GM19452 (cell line): Measurements from ENCODE around the gene HVCN1.
"Not testable (repeated sequence)": the region's sequence is repeated elsewhere in the genome, so short reads cannot be mapped to it uniquely, and the experiment has no call there.

Experiments used
- ATAC-seq: cut with Tn5 transposase; IDR thresholded peaks from one replicate; pipeline ENCODE4 v1.9.1; 2021; ENCODE audit not compliant: unreplicated experiment

Gene HVCN1

DNA sequence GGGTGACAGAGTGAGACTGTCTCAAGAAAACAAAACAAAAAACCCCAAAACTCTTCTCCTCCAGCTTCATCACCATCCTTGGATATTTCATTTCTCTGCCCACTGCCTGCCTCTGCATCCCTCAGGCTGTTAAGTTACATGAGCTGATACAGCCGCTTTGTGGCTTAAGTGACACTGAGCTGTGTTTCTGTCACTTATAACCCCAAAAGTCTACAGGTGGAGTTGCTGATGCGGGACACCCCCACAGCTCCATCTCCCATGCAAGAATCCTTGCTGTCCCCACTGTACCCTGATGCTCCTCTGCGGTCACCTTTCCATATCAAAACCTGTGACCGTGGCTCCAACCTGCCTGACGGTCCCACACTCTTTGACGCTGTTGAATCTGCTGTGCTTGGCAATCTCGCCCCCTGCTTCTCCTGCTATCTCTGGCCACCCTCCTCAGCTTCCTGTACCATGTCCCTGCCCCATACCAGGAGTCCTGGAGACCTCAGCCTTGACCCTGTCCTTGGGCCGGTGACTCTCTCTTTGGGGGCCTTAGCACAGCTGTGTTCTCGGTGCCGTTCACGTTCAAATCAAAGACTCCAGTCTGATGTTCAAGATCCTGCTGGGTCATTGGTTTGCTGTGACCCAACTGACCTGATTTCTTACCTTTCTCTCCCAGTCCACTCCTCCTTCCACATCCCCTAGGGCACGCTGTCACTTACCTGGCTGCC is 20.3 kb downstream of the HVCN1 start:
- peak; percentile 9 for ATAC-seq

DNA sequence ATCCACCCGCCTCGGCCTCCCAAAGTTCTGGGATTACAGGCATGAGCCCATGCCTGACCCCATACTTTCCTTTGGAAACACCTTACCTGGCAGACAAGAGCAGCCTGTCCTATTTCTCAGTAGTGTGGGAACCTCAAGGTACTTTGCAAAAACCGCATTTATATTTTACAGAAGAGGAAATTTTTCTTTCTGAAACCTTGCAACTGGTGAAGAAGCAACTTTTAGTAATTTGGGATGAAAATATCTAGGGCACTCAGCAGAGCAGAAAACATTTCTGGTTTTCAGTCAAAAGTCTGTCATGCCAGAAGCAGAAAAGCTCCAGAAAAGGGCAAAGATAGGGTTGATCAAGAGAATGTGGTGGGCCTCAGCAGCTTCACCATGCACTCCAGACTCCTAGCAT is 21.2 kb downstream of the HVCN1 start:
- ATAC-seq: no peak

DNA sequence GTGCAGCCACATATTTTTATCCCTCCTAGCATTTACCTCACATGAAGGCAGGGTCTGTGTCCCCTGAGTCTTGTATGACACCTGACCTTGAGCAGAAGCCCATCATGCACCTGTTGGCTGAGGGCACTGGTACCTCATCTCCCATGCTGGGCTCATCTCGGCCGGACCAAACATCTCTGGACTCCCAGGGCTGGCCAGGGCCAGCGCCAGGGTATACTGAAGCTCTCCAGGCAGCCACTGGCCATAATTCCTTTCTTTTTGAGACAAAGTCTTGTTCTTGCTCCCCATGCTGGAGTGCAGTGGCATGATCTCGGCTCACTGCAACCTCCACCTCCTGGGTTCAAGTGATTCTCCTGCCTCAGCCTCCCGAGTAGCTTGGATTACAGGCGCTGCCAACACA is 22.0 kb downstream of the HVCN1 start:
- ATAC-seq: no peak

DNA sequence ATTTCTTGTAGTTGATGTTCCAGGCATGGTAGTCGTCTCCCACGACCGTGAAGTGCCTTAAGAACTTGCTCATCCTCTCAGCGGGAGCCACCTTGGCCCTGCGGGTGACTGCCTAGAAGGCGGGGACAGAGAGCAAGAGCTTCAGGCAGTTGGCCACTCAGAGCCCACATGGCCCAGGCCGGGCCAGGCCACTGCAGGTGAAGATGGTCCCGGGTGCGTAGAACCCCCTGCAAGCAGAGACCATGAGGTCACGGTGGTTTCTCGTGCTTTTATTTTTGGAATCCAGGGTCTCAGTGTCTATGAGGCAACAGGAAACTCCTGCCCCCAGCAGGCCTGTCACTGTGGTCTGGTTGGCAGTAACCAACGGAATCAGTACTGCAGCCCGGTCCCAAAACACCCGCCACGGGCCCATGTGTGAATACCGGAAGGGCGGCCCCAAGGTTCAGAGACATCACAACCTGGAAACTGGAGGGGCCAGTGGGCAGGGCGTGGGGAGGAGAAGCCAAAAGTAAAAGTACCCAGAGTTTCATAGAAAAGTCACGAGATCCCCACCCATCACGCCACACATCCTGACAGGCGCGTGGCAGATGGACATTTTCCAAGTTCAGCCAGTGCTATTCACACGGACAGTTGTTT is 27.5 kb downstream of the HVCN1 start:
- peak; percentile 92 for ATAC-seq

DNA sequence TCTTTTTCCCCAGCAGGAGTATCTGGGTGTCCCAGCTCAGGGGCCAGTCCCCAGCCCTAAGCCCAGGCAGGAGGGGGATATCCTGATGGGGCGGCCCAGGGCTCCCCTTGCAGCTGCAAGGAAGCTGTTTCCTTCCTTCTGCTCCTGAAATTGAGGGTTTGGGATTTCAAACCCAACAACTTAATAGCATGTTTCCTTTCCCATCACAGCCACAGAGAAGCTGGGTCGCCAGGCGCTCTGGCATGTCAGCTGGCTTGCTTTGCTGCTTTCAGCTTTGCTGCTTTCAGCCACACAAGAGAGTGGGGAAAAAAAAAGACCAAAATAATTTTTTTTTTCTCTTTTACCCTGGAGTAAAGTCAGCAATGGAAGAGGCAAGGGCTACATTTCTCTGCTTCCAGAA is 30.0 kb downstream of the HVCN1 start:
- no peak for ATAC-seq

DNA sequence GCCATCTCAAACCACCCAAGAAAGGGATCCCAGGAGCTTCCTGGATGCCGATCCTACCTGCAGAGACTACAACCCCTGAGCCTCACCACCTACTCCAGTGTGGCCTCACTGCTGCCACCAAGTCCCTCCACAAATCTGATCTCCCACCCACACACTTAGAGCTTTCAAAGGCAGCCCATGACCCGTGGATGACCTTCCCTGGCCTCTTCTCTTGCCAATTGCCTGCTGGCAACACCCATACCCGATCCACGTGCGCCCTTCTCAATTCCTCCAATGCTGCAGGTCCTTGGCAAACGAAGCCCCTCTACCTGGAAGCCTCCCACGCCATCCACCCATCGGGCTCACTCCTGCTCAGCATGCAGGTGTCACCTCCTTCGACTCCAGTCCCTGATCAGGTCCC is 30.7 kb downstream of the HVCN1 start:
- ATAC-seq: no peak

DNA sequence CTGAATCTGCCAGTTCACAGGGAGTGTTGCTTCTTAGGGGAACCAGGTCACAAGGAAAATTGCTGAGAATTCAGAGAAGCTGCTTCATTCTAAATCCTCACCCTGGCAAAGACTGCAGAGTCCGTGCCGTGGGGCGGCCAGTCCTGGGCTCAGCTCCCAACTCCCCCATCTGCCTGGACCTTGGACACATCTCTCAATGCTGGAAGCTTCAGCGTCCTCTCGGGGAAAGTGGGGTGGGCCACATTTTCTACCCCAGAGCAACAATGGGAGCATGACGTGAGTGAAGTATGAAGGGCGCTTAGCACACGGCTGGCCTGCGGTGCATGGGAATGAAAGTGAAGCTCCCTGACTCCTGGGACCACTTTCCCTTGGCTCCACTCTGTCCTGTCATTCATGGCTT is 31.2 kb downstream of the HVCN1 start:
- ATAC-seq: no peak

DNA sequence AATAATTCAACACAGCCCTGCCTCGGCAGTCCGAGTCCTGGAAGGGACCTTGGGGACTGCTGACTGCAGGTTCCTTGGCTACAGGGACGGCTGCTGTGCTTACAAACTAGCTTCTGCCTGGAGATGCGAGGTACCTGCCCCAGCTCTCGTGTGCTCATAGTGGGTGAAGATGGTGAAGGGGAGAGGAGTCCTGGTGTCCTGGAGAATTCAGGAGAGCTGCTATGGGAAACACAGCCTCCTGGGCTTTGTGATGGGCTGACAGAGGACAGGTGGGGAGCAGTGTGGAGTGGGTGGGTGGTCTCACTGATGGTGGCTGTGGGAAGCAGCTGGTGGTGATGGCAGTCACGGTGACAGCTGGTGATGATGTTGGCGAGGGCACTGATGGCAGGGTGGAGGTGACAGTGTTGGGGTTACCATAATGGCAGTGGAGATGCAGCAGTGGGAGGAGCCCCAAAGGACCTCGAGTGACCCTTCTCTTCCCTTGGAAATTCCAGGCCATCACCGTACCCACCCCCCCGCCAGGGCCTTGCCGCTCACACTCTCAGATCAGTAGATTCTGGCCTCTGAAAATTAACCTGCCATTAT is 32.8 kb downstream of the HVCN1 start:
- ATAC-seq: no peak

DNA sequence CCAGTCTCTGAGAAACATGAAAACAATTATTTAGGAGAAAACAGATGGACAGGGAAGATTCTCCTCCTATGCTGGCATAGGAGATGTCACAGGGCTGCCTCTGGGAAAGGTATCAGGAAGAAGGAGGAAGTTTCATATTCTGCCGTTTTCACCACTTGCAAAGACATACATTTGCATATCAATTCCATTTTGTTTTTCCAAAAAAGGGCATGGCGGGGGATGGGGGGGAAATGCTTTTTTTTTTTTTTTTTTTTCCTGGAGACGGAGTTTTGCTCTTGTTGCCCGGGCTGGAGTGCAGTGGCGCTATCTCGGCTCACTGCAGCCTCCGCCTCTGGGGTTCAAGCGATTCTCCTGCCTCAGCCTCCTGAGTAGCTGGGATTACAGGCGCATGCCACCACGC is 34.7 kb downstream of the HVCN1 start:
- ATAC-seq: not testable (repeated sequence)

DNA sequence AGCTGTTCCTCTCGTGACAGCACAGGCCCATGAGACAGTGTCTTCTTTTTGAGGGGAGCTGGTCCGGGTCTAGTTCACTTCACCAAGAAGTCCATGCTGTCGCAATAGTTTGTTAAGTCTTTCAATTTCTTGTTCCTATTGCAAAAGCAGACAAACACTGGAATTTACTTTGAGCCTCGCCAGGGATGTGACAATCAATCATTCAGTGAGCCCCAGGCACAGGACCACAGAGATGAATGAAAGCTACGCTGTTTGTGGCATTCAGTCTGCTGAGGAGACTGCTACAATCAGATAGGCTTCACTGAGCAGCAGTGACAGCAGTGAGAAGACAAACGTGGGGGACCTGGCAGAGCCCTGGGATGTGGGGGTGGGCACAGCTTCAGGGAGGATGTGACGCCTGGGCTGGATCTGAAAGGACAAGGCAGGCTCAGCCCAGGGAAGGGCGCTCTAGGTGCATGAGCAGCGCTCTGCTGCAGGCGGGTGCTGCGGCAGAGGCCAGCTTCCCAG is 39.5 kb downstream of the HVCN1 start:
- ATAC-seq: no peak

DNA sequence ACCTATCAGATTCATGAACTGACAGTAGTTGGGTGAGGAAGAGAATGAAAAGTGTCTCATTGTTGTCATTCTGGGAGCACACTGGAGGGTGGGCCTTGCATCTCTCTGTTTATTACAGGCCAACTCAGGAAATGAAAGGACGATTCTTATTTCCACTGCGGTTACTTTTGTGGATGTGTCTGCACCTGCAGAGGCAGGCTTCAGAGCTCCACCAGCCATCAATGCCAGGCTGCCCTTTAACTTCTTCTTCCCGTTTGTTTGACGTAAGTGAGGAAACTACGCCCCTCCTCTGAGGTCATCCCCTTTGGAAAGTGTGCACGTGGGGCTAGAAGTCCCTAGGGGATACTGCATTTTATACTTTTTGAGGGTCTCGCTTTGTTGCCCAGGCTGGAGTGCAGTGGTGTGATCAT is 41.3 kb downstream of the HVCN1 start:
- no peak for ATAC-seq

DNA sequence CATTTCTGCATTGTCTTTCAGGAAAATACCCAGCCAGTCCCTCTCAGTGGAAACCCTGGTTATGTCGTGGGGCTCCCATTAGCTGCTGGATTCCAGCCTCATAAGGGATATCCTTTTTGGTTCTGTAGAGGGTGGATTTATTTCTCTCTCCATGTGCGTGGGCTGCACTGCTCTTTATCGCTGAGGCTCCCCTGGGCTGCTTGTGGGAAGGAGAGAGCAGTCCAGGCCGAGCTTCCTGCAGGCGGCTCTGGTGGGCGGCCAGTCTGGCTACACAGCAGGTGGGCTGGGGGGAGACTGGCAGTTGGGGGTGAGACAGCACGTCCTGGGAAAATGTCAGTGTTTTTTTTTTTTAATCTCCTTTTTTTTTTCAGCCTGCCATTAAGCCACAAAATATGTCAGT is 47.4 kb downstream of the HVCN1 start:
- no peak for ATAC-seq

DNA sequence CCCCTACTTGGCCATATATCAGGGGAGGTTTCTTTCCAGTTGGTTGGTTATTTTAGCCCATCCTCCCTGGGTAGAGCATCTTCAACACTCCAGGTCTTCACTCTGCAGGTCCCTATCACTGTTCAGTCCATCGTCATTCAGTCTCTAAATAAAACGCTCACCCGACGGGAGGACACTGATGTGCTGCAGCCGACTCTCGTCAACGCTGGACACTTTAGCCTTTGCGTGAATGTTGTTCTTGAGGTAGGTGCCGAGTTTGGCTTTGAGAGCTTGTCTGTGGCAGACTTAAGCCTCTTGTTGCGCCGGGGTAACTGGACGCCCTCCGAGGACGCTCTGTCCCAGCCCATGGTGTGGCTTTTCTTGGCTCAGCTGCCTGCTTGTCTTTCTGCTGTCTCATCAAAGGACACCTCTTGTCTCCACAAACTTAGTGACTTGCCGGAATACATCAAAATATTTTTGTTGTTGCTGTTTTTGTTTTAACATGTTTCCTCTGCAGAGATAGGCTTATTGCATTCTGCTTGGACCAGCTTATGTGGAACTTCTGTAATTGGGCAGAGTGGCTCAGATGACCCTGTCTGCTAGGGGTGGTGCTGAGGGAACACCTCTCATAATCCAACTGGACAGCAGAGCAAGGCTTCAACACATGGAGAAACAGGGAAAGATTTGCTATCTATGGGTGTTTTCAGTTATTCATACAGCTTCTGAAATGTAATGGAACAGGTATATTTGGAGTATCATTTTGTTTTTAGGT is 48.5 kb downstream of the HVCN1 start:
- no peak for ATAC-seq

DNA sequence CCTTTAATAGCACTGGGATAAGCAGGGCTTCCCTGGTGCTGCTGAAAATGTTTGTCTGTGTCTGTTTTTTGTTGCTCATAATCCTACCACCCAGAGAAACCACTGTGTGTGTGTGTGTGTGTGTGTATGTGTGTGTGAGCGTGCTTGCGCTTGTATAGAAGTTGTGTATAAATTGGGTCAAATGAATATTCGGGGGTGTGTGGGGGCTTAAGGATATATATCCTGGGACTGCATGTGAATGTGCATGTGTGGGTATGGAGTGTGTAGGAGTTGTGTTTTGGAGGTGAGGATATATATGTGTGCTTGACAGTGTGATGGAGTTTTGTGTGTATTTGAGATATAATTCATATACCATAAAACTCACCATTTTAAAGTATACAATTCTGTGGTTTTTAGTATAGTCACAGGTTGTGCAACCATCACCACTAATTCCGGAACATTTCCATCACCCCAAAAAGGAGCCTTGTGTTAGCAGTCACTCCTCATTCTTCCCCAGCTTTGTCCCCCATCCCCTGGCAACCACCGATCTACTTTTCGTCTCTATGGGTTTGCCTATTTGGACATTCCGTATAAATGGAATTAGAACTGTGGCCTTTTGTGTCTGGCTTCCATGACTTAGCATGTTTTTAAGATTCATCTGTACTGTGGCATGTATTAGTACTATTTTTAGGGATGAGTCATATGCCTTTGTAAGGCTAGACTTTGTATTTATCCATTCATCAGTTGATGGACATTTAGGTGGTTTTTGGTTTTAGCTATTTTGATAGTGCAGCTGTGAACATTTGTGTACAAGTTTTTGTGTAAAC is 49.4 kb downstream of the HVCN1 start:
- no peak for ATAC-seq

DNA sequence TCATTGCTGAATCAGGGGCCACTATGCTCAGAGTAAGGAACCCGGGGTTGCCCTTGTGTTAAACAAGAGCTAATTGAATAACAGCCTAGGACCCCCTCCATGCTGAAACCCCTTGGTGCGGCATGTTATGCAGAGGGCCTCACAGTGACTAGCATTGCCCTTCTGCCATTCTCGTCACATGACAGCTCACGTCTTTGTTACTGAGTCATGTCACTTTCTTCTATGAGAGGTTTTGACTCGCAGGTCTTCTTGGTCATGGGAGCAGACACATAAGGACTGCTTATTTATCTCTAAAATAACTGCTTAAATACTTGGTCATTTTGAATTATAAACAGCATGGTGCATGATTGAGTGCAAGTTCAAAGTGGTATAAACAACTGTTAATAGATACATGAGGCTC is 50.1 kb downstream of the HVCN1 start:
- ATAC-seq: no peak

DNA sequence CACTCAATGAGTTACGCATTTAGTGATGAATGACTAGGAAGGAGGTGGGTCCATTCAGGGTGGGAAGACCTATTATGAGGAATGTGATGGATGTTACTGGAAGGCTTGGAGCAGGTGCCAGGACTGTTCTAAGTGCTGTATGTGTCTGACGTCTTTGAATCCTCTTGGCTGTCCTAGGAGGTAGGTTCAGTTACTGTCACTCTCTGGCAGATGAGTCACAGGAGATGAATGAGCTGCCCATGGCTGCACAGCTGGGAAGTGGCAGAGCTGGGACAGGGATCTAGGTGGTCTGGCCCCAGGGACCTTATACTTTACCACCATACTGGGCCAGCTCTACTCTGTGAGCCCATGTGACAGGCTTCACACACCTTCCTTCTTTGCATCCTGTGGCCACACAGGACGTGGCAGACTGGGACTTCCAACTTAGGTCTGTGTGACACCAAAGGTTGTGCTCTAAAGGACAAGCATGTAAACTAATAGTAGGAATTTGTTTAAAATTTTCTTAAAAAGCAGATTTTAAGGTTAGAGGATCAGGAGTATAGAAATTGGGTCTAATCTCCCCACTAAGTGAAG is 51.0 kb downstream of the HVCN1 start:
- no peak for ATAC-seq

DNA sequence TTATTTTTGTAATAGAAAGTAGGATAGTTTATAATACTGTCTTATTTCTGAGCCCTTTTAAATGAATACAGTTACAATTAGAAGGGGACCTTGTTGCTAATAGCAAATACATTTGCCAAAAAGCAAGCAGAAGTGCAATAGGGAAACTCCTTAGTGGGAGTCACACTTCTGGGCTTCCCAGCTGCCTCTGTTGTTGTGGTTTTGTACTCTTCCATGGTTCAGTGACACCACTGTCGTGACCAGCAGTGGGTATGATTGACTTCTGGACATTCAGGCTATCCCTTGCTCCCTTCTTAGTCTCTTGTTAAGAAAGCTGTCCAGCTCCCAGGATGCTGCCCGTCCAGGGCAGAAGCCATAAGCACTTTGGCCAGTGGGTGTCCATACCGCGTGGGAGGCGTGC is 52.4 kb downstream of the HVCN1 start:
- no peak for ATAC-seq

DNA sequence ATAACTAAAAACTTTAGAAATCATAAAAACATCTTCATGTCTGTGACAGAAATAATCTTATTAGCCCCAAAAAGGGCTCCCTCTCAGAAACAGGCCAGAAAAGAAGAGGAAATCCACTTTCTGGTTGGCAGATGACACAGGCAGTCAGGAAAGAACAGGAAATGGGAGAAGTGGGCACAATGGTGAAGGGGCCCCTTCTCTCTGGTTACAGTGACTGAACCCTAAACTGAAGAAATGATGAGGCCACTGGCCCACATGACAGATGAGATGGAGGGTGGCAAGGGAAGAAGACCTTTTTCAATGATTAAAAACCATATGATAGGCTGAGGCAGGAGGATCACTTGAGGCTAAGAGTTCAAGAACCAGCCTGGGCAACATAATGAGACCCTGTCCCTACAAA is 53.9 kb downstream of the HVCN1 start:
- no peak for ATAC-seq

DNA sequence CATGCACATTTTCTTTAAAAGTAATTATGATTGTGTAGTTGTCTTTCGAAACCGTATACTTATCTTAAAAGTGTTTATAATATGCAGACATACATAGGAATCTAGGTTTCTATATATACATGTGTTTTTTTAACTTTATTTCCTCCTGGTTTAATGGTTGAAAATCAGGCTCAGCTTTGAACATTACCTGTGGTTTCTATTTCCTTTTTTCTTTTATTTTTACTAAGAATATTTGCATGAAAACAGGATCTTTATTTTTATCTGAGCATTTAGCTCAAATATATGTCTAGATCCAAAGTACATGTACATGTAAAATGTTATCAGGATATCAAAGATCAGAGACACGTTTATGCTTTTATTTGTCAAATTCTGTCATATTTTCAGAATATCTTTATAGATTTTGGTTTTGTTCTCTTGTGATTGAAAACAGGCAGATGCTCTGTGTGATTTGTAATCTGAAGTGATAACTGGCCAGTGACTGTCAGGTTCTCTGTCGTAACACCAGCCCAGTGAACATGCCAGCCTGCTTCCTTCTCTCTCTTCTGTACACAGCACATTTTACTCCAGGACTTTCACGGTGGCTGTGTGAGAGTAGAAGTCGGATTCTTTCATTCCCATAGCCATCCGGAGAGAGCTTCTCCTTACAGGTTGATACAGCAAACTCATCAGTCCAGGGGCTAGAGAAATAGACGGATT is 61.3 kb downstream of the HVCN1 start:
- ATAC-seq: no peak

DNA sequence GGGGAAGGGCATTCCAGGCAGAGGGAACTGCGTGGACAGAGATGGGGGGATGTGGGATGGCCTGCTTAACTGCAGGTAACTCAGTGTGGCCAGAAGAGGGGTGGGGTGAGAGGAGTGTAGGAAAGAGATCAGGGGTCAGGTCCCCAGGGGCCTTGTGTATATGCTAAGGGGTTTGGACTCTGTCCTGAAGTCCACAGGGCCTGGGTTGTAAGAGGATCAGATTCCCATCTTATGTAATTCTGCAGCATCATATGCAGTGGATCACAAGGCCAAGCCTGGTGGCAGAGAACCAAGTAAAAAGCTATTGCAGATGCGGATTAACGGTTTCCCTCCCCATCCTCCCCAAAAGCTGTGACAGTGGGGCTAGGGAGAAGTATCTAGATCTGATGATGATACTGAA is 66.3 kb downstream of the HVCN1 start:
- ATAC-seq: no peak
